Stimulated activated CD8-positive, alpha-beta memory T cell treated with anti-CD3 and anti-CD28 coated beads, Interleukin-15, amount 100 ng/mL, for 48 hours (primary cell): ENCODE results near the gene EMILIN1.

Experiments used
- DNase-seq, 2 donors: peaks; one replicate each; pipeline ENCODE4 v3.0.0-alpha.2; 2020; ENCODE audit warnings: low read depth in 2 of 2

Gene EMILIN1

GRCh38 chr2:27078267-27079194 lies at the start of gene EMILIN1:
Gene EMILIN1, plus strand, starts transcription at chr2:27078615. Its CDS starts 451 bp downstream, at chr2:27079066.
- DNase-seq: no peak

- no peak for DNase-seq
These were observed 49.4 kb upstream of the EMILIN1 start for GRCh38 chr2:27029051-27029450.

GRCh38 chr2:27032495-27033252 lies 45.7 kb upstream of the EMILIN1 start, which contains the start of gene TMEM214:
Gene TMEM214, plus strand, starts transcription at chr2:27032965. Its CDS starts 51 bp downstream, at chr2:27033016.
- peak; percentile 81 to 82 for DNase-seq

- DNase-seq: no peak
These were observed 45.1 kb upstream of the EMILIN1 start for GRCh38 chr2:27033253-27033852.

- no peak for DNase-seq
These were observed 40.4 kb upstream of the EMILIN1 start for GRCh38 chr2:27038012-27038411.

GRCh38 chr2:27038631-27039339 lies 39.6 kb upstream of the EMILIN1 start:
- DNase-seq: no peak

- no peak for DNase-seq
These were observed 39.0 kb upstream of the EMILIN1 start for GRCh38 chr2:27039426-27039825.

- DNase-seq: no peak
These were observed 38.5 kb upstream of the EMILIN1 start for GRCh38 chr2:27039871-27040270.

- no peak for DNase-seq
These were observed 38.1 kb upstream of the EMILIN1 start for GRCh38 chr2:27040282-27040681.

- DNase-seq: no peak
These were observed 36.7 kb upstream of the EMILIN1 start for GRCh38 chr2:27041752-27042151.

GRCh38 chr2:27042159-27042661 lies 36.2 kb upstream of the EMILIN1 start:
- no peak for DNase-seq

- DNase-seq: no peak
These were observed 35.3 kb upstream of the EMILIN1 start for GRCh38 chr2:27042985-27043634.

- peak; percentile 61 to 73 for DNase-seq
These were observed 28.8 kb upstream of the EMILIN1 start for GRCh38 chr2:27049422-27050280.

- DNase-seq: peak; percentile 77 to 82
These were observed 28.0 kb upstream of the EMILIN1 start for GRCh38 chr2:27050281-27050995.

GRCh38 chr2:27050996-27051901 lies 27.2 kb upstream of the EMILIN1 start, which contains the start of gene AGBL5:
Gene AGBL5, plus strand, starts transcription at chr2:27051668. Its CDS starts 1,291 bp downstream, at chr2:27052959.
- peak; percentile 91 to 93 for DNase-seq

GRCh38 chr2:27051902-27052645 lies 26.3 kb upstream of the EMILIN1 start:
- DNase-seq: no peak

GRCh38 chr2:27053321-27053720 lies 25.1 kb upstream of the EMILIN1 start:
- no peak for DNase-seq
